Thoracic aorta (tissue), 2 donors: ENCODE measurements around the gene PTPRM. TPM values are rescaled to one million over a fixed set of nuclear protein-coding genes. Genes with fewer than 3 reads are reported as not detected.

ENCODE experiments used
- ATAC-seq: fragments of 150-250 bp; one replicate; pipeline ENCODE4 v1.8.0; 2017; ENCODE audit warnings: low read depth; ENCODE audit not compliant: insufficient number of reproducible peaks, low FRiP score
- DNase-seq: peaks from one replicate; pipeline ENCODE4 v3.0.0-alpha.2; 2020; ENCODE audit warnings: low spot score
- H3K27ac ChIP-seq, 2 donors: fragments of 200-600 bp; sonication (generic); 1 replicate in 1 of 2; 2 replicates in 1 of 2; pipeline ENCODE4 v1.5.1; 2016; ENCODE audit warnings: mild to moderate bottlenecking in 2 of 2, moderate library complexity in 2 of 2
- H3K27me3 ChIP-seq: fragments of 200-600 bp; sonication (generic); replicated peaks from 2 replicates; pipeline ENCODE4 v1.6.0; 2016; ENCODE audit warnings: mild to moderate bottlenecking; ENCODE audit not compliant: insufficient read depth
- H3K36me3 ChIP-seq: fragments of 200-600 bp; sonication (generic); one replicate; pipeline ENCODE4 v1.5.1; 2016
- H3K4me1 ChIP-seq, 2 donors: fragments of 200-600 bp; sonication (generic); 1 replicate in 1 of 2; 2 replicates in 1 of 2; pipeline versions ENCODE4 v1.5.1 to v1.6.0; 2016; ENCODE audit warnings: low read depth in 2 of 2, mild to moderate bottlenecking in 1 of 2; ENCODE audit not compliant: control insufficient read depth in 1 of 2
- H3K4me3 ChIP-seq: fragments of 200-600 bp; sonication (generic); 2 replicates; pipeline ENCODE4 v1.5.1; 2016; ENCODE audit warnings: mild to moderate bottlenecking
- H3K9me3 ChIP-seq: fragments of 200-600 bp; sonication (generic); 2 replicates; pipeline ENCODE4 v1.5.1; 2016
- CTCF ChIP-seq: fragments of 200-600 bp; sonication (generic); IDR thresholded peaks from one replicate; pipeline ENCODE4 v1.5.1; 2019; ENCODE audit warnings: antibody characterized with exemption
- total RNA-seq, 2 donors: library from RNA; depleted of rRNA; stranded (reverse); fragments of >200 nt; gene quantifications; one replicate each; pipeline versions ENCODE4 v1.1.0 to v1.2.3, GENCODE V29; 2016

PTPRM gene
- total RNA-seq, 2 donors from 2014 or later = 90.3 to 102 TPM

- no peak overlapping the region for H3K27ac ChIP-seq
- ATAC-seq (no peak), DNase-seq (no peak)
- H3K27me3 ChIP-seq = no peaks in the 10 kb centered on the region
- peaks cover 8 to 21% of the 10 kb centered on the region in 2 donors for H3K4me1 ChIP-seq
- no peaks in the 10 kb centered on the region for H3K36me3 ChIP-seq
- H3K9me3 ChIP-seq = no peaks in the 10 kb centered on the region
- H3K4me3 ChIP-seq = no peak overlapping the region
- TF ChIP-seq CTCF = no peak
These were observed 573.9 kb downstream of the PTPRM start for GRCh38 chr18:8140841-8141501.

- H3K4me1 ChIP-seq = peaks cover 8 to 21% of the 10 kb centered on the region in 2 donors
- TF ChIP-seq CTCF = no peak
- DNase-seq = no peak
- no peak overlapping the region for H3K27ac ChIP-seq
- no peaks in the 10 kb centered on the region for H3K36me3 ChIP-seq
- no peak overlapping the region for H3K4me3 ChIP-seq
- no peaks in the 10 kb centered on the region for H3K9me3 ChIP-seq
- H3K27me3 ChIP-seq = no peaks in the 10 kb centered on the region
- no peak for ATAC-seq
These were observed 575.1 kb downstream of the PTPRM start for GRCh38 chr18:8142131-8142711.

- no peak for TF ChIP-seq CTCF
- ATAC-seq = no peak
- Histone ChIP-seq H3K9me3 (no peaks in the 10 kb centered on the region), H3K27me3 (no peaks in the 10 kb centered on the region), H3K4me3 (no peak overlapping the region), H3K36me3 (no peaks in the 10 kb centered on the region), H3K4me1 (peaks cover 8 to 21% of the 10 kb centered on the region in 2 donors), H3K27ac (no peak overlapping the region)
- no peak for DNase-seq
These were observed 575.8 kb downstream of the PTPRM start for GRCh38 chr18:8142932-8143331.

GRCh38 chr18:8151181-8151580 is 584.1 kb downstream of the PTPRM start:
- Histone ChIP-seq H3K4me1 (no peaks in the 10 kb centered on the region), H3K27ac (no peak overlapping the region), H3K9me3 (no peaks in the 10 kb centered on the region), H3K27me3 (no peaks in the 10 kb centered on the region), H3K36me3 (no peaks in the 10 kb centered on the region), H3K4me3 (no peak overlapping the region)
- TF ChIP-seq CTCF = no peak
- DNase-seq (no peak), ATAC-seq (no peak)

- no peak for ATAC-seq
- DNase-seq = no peak
- no peak overlapping the region for H3K27ac ChIP-seq
- no peak for TF ChIP-seq CTCF
- no peaks in the 10 kb centered on the region for H3K27me3 ChIP-seq
- H3K4me3 ChIP-seq = no peak overlapping the region
- H3K9me3 ChIP-seq = no peaks in the 10 kb centered on the region
- H3K36me3 ChIP-seq = no peaks in the 10 kb centered on the region
- no peaks in the 10 kb centered on the region for H3K4me1 ChIP-seq
These were observed 586.9 kb downstream of the PTPRM start for GRCh38 chr18:8153887-8154583.
